ENCODE results near the gene LINC00305.

Gene LINC00305

GRCh38 chr18:64115881-64116280, 33.0 kb downstream of the LINC00305 start:
- DNase-seq (ENCODE audit: low read depth, low spot score), result no peak

GRCh38 chr18:64111950-64112349, 36.9 kb downstream of the LINC00305 start:
- no peak for DNase-seq (ENCODE audit: low read depth, low spot score)

DNA sequence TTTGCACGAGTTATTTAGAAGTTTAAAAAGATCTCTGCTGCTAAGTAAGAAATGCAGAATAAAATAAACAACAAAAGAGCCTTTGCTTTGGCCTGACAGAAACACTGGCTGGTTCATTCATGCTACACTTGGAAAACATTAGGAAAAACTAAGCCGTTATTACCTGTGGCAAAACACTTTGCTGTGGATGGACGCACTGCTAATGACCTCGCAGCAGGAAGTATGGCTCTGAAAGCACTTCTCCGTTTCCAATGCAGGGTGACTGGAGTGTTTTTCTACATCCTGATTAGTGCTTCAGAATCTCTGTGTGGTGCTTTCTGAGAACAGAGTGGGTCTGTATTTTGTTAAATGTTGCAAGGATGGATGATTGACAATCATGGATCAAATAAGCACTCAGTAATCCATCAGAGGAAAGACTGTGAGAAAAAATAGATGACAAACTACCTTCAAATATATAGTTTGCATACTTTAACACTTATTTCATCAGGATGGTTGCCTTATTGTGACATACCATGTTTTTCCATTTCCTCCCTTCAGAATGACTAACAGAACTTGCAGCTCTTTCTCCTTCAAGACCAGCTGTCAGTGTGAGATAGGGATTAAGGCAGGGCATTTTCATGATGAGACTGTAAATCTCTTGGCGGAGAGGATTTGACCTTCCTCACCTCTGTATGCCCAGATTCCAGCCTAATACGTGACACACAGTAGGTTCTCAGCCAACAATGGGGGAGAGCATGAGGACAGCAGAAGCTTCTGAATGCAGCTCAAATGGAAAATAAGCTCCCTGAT, 38.0 kb downstream of the LINC00305 start:
- peak; percentile 2 for DNase-seq (ENCODE audit: low read depth, low spot score)

DNA sequence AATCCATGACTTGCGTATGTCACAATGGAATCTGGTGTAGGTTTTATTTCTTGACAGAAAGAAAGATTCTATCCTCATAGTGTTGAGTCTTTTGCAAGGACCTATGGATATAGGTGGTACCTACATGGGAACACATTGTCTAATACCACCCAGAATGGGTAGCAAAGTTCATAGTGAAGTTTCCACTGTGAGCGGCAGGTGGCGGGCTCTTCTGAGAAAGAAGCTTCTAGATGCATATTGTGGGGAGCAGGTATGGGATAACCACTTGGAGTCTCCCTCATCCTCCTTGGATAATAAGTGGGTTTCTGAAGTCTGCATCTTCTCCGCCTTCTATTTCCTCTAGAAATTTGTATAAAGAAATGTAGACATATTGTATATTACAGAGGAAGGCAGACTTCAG, 44.9 kb downstream of the LINC00305 start:
- peak; percentile 2 for DNase-seq (ENCODE audit: low read depth, low spot score)

- no peak for DNase-seq (ENCODE audit: low read depth, low spot score)
Observed at GRCh38 chr18:64100116-64100922, 48.6 kb downstream of the LINC00305 start.

DNA sequence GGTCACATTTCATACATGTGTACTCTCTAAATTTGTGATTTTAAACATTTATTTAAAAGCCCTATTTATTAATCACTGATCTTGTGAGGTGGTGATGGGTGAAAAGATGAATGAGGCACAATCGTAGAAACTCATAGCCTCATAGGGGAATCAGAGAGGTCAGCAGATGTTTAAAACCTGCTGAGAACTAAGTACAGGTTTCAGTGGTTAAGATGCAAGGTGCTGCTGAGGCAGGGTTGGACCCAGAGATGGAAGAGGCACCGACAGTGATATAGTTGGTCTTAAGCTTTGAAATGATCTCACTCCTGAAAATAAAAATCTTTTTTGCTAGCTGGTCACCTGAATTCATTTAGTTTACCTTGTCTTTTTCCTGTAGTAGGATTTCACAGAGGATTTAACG, 49.6 kb downstream of the LINC00305 start:
- DNase-seq (ENCODE audit: low read depth, low spot score), result no peak

- no peak for DNase-seq (ENCODE audit: low read depth, low spot score)
Observed at GRCh38 chr18:64097497-64097896, 51.4 kb downstream of the LINC00305 start.

GRCh38 chr18:64095056-64095455, 53.8 kb downstream of the LINC00305 start:
- DNase-seq (ENCODE audit: low read depth, low spot score), result no peak

DNA sequence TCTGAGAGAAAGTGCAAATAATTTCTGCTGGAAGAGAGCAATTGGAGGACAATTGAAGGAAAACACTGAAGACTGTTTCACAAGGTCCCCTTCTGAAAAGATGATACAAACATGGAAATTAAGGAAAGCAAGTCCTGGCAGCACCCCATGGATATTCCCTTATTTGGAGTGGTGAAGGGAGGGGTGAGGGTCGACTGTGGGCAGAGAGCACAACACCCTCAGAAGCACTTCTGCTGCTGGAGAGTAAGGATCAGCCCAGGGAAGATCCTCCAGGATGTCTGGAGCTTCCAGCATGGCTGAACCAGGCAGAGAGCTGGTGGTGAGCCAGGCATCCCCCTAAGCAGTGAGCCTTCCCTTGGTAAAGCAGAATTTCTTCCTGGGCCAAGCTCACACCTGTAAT, 54.7 kb downstream of the LINC00305 start:
- DNase-seq (ENCODE audit: low read depth, low spot score), result no peak

DNA sequence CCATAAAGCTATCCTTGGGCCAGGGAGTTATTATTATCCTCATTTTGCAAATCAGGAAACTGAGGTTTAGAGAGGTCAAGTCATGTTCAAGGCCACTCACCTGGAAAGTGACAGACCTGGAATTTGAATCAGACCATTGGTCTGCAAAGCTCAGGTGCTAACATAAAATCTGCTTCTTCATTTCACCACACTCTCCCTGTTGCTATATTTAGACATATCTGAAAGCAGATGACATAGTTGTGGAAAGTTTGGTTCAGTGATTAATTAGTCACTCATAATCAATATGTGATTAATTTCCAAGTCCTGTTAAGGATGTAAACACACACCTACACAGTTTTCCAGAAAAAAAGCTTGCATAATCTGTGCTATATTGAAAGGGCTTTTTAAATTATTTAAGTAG, 57.4 kb downstream of the LINC00305 start:
- no peak for DNase-seq (ENCODE audit: low read depth, low spot score)

GRCh38 chr18:64090876-64091275, 58.0 kb downstream of the LINC00305 start:
- no peak for DNase-seq (ENCODE audit: low read depth, low spot score)

- no peak for DNase-seq (ENCODE audit: low read depth, low spot score)
Observed at GRCh38 chr18:64083916-64084315, 65.0 kb downstream of the LINC00305 start.

DNA sequence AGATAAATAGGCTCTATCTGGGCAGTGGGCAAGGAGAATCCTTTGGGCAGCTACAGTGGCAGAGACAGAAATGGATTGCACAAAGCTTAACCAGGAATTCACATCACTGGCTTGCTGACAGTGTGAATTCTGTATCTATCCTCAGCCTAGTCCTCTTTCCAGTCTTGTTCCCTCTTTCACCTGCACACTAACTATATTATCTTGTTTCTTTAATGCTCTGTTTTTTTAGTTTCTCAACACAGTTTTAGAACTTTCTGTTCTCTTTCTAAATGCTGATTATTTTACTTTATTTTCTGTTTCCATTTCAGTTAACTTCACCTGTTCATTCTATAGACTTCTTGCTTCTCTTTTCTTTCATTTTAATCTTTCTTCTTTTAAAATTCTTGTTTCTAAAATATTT, 66.4 kb downstream of the LINC00305 start:
- DNase-seq (ENCODE audit: low read depth, low spot score), result no peak

- no peak for DNase-seq (ENCODE audit: low read depth, low spot score)
Observed at GRCh38 chr18:64082054-64082453, 66.8 kb downstream of the LINC00305 start.

GRCh38 chr18:64073971-64074370, 74.9 kb downstream of the LINC00305 start:
- no peak for DNase-seq (ENCODE audit: low read depth, low spot score)

GRCh38 chr18:64055019-64055418, 93.9 kb downstream of the LINC00305 start:
- DNase-seq (ENCODE audit: low read depth, low spot score), result no peak

DNA sequence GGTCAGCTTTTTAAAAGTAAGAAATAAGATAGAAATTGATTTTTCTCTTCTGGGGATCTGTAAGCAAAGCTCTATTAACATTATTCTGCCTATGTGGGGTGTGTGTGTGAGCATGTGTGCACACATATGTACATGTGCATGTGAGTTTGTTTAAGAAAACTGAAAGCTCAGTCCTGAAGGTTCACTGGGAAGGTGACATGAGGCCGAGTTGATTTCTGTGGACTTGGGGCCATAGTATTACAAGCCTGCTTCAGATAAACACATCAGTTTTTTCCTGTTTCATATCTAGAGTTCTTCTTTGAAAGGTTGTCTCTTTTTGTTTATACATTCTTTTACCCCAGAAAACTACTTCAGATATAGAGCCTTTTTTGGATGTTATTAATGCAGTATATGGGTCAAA, 95.6 kb downstream of the LINC00305 start:
- no peak for DNase-seq (ENCODE audit: low read depth, low spot score)

GRCh38 chr18:64052772-64053171, 96.1 kb downstream of the LINC00305 start:
- no peak for DNase-seq (ENCODE audit: low read depth, low spot score)

- DNase-seq (ENCODE audit: low read depth, low spot score), result no peak
Observed at GRCh38 chr18:64044616-64045015, 104.3 kb downstream of the LINC00305 start.

DNA sequence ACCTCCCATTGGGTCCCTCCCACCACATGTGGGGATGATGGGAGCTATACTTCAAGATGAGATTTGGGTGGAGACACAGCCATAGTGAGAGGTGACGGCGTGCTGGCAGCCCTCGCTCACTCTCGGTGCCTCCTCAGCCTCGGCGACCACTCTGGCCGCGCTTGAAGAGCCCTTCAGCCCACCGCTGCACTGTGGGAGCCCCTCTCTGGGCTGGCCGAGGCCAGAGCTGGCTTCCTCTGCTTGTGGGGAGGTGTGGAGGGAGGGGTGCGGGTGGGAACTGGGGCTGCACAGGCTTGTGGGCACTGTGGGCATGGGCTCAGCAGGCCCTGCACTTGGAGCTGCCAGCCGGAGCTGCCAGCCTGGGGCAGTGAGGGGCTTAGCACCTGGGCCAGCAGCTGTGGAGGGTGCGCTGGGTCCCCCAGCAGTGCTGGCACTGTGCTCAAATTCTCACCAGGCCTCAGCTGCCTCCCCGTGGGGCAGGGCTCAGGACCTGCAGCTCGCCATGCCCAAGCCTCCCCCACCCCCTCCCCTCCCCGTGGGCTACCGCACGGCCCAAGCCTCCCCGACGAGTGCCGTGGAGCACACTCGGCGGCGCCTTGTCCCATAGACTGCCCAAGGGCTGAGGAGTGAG, 106.0 kb downstream of the LINC00305 start:
- no peak for DNase-seq (ENCODE audit: low read depth, low spot score)

- DNase-seq (ENCODE audit: low read depth, low spot score), result peak; percentile 30
Observed at GRCh38 chr18:64037812-64038414, 111.0 kb downstream of the LINC00305 start.

GRCh38 chr18:64032312-64032711, 116.6 kb downstream of the LINC00305 start:
- peak; percentile 88 for DNase-seq (ENCODE audit: low read depth, low spot score)

Data from ELF-1 (cell line).